GM19193 (cell line): Measurements from ENCODE around the gene RALBP1.

Source experiments
- POLR2A ChIP-seq: IDR thresholded peaks from 4 replicates; pipeline ENCODE4 v1.6.1; 2011; ENCODE audit not compliant: insufficient read depth, insufficient read length; ENCODE audit errors: extremely low read depth

The RALBP1 gene

DNA sequence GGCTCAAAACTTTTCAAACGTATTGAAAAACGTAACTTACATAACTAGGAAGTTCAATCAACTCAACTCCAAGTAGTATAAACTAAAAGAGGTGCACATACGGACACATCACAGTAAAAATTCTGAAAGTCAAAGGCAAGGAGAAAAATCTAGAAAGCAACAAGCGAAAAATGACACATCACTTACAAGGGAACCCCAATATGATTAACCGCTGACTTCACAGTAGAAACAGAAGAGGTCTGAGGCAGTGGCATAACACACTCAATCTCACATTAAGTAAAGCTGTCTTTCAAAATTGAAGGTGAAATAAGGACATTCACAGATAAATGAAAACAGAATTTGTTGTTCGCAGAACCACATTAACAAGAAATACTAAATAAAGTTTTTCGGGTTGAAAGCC lies 106.4 kb downstream of the RALBP1 start:
- TF ChIP-seq POLR2A: no peak

DNA sequence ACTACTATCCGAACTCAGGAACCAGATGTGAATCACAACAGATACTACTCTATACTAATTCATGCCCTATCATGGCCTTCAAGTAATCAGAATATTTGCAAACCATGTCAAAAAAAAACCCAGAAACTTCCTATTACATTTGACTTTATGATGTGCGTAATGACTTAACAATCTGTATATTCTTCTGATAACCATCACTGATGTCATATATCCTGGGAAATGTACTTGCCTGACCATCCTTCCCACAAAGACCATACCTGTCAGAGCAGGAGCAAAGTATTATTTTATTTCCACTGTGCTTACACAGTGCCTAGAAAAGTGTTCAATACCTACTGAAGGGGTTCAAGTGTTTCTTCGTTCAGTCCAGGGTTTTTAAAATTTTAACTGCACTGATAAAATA lies 111.5 kb downstream of the RALBP1 start:
- TF ChIP-seq POLR2A: no peak
